Left colon (tissue), 2 donors: ENCODE results near the gene ARMC12. TPM values are rescaled to one million over a fixed set of nuclear protein-coding genes. Genes with fewer than 3 reads are reported as not detected.
A peak's percentile ranks its signal among the peaks of the same experiment; 100 is the strongest.

Experiments
- ATAC-seq: fragments of 200-7000 bp; cut with Tn5 transposase; one replicate; pipeline ENCODE4 v1.9.1; 2020; ENCODE audit warnings: mild to moderate bottlenecking, moderate library complexity
- DNase-seq, 2 donors: peaks; one replicate each; pipeline ENCODE4 v3.0.0-alpha.2; 2020
- intact Hi-C, 2 donors: fragments of 100-400 bp; cut with DNase I in 1 of 2; cut with micrococcal nuclease in 1 of 2; formaldehyde crosslinking; loops; one replicate each; pipeline versions ENCODE4 v1.11.2 to v1.14.0; 2022; cut with DNase I, micrococcal nuclease
- total RNA-seq, 2 donors: library from RNA; stranded (reverse); fragmentation: NEBNext Ultra II Directional; extraction: Animal tissue kit (Norgen Biotek cat#: 25700); gene quantifications; one replicate each; pipeline ENCODE4 v1.2.1, GENCODE V29; 2021
- donor health status: DM: no; HTN: no; CAD: no.
- donor health status: DM: yes; HTN: yes; CAD: no.

Gene ARMC12
- total RNA-seq, 2 donors from 2014 or later = 0.46 TPM; not detected in 1

- DNase-seq (no peak), ATAC-seq (peak; percentile 20)
- intact Hi-C loops = no loop called here
Measured at GRCh38 chr6:35787266-35788218, 50.7 kb downstream of the ARMC12 start.

GRCh38 chr6:35788423-35788982 lies 51.7 kb downstream of the ARMC12 start:
- DNase-seq (no peak), ATAC-seq (no peak)
- intact Hi-C loops = no loop called here

DNA sequence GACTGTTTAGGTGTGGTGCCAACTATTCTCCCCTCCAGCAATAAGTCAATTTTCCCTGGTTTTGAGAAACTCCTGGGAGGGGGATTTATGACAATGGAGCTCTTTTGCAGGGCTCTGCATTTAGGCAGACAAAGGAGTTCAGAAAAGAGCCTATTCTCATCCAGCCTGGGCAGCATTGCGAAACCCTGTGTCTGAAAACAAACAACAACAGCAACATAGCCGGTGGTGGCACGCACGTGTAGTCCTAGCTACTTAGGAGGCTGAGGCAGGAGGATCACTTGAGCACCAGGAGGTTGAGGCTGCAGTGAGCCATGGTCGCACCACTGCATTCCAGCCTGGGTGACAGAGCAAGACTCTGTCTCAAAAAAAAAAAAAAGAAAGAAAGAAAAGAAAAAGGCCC lies 53.9 kb downstream of the ARMC12 start:
- no peak for ATAC-seq
- no peak for DNase-seq
- intact Hi-C loops = no loop called here

- DNase-seq (no peak), ATAC-seq (no peak)
- intact Hi-C loops = no loop called here
Measured at GRCh38 chr6:35794536-35795452, 58.0 kb downstream of the ARMC12 start.

DNA sequence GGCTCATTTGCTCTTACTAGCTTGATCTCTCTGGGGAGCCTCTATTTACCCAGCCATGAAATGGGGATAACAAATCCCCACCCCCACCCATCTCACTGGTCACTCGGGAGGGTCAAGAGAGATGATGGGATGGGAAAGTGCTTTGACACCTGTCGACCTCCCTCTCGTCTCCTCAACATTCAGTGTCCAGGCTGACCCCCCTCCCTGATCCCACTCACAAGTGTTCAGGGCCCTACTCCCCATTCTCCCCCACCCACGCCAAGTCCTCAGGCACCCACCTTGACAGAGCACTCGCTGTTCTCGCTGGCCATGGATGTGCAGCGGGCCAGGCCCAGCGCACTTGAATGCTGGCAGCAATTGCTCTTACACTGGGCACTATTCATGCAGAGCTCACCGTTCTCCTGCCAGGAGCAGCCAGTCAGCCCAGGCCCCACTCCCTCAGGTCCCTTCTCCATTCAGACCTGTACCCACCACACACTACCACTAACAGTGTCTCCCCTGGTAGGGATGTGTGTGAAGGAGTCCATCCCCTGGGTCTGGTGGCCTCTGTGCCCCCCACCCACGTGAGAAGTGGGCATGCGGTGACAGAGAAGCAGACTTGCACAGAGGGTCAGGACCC lies 58.7 kb downstream of the ARMC12 start:
- DNase-seq = no peak
- no peak for ATAC-seq
- intact Hi-C loops = no loop called here

DNA sequence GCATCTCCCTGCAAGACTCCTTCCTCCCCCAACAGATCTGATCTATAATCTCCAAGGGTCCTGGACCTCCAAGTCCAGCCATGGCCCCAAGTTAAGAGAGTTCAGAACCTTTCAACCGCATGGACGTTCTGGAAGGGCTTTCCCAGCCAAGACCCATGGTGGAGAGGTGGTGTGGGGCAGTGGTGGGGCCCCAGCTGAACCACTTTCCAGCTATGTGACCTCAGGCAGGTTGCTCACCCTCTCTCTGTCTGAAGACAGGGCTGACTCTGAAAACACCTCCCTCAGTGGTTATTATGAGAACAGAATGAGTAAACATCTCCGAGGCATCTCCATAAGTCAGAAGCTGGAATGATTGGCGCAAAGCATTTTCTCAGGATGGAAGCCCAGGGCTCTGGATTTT lies 59.4 kb downstream of the ARMC12 start:
- ATAC-seq = no peak
- intact Hi-C loops = no loop called here
- no peak for DNase-seq

GRCh38 chr6:35797837-35798526 lies 61.1 kb downstream of the ARMC12 start:
- no peak for ATAC-seq
- intact Hi-C loops = no loop called here
- no peak for DNase-seq

Other genes starting within 250 kb of the ARMC12 start
- 10 to 100 TPM; 25.5 to 32.1 TPM for gene TEAD3, start 240.0 kb upstream of the ARMC12 start, total RNA-seq
- gene TULP1, start 224.1 kb upstream of the ARMC12 start, total RNA-seq = not detected
- gene FKBP5, start 48.1 kb upstream of the ARMC12 start, total RNA-seq = 100 to 1,000 TPM in 1 of 2 donors, 10 to 100 TPM in 1; 40.3 to 252 TPM
- gene CLPSL2, start 39.6 kb downstream of the ARMC12 start, total RNA-seq = not detected
- gene CLPSL1, start 44.0 kb downstream of the ARMC12 start, total RNA-seq = not detected
- 1 to 10 TPM in 1 of 2 donors, not detected in 1; 1.3 TPM for gene CLPS, start 60.3 kb downstream of the ARMC12 start, total RNA-seq
- gene LHFPL5, start 68.3 kb downstream of the ARMC12 start, total RNA-seq = not detected
- 10 to 100 TPM; 81.3 to 95.1 TPM for gene SRPK1, start 184.1 kb downstream of the ARMC12 start, total RNA-seq